ENCODE measurements around the gene PIGZ. TPM values are rescaled to one million over a fixed set of nuclear protein-coding genes. Genes with fewer than 3 reads are reported as not detected.

PIGZ gene
- total and polyA plus RNA-seq, 12 donors = 0.39 to 4.0 (median 2.1) TPM

DNA sequence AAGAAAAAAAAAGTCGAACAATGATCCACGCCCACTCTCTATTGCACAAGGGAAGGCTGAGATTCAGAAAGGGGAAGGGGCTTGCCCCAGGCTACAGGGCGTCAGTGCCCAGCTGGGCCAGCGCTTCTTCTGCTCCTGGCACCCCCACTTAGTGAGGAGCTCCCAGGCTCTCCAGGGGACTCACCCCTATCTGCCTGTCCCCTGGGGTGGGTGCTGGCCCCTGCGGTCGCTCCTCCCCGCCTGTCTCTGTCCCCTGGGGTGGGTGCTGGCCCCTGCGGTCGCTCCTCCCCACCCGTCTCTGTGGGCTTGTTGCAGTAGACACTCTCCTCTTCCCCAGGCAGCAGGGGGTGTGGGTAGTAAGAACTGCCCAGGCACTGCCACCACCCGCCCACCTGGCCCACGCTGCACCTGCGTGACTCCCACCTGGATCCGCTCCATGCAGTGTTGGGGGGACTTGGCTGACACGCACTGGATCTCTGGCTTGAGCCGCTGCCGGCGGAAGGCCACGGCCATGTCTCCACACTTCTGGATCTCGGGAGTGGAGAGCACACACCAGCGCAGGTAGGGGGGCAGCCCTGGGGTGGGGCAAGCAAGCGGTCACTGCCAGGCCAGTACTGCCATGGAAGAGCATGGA lies 46.4 kb upstream of the PIGZ start:
- Histone ChIP-seq H3K9me3 (replicated peaks in 1 of 3) (no peaks in the 10 kb centered on the region), H3K4me1 (replicated peaks in 1 of 2) (no peaks in the 10 kb centered on the region), H3K27ac (no peak overlapping the region), H3K4me3 (no peak overlapping the region), H3K27me3 (peaks cover 7% of the 10 kb centered on the region), H3K36me3 (replicated peaks in 1 of 2) (no peaks in the 10 kb centered on the region)
- no peak for DNase-seq
- WGBS, 4 donors = 84 to 94% (median 91%) methylated on average over 14 to 22 of the region's 22 CpGs
- TF ChIP-seq, protein P1, sequence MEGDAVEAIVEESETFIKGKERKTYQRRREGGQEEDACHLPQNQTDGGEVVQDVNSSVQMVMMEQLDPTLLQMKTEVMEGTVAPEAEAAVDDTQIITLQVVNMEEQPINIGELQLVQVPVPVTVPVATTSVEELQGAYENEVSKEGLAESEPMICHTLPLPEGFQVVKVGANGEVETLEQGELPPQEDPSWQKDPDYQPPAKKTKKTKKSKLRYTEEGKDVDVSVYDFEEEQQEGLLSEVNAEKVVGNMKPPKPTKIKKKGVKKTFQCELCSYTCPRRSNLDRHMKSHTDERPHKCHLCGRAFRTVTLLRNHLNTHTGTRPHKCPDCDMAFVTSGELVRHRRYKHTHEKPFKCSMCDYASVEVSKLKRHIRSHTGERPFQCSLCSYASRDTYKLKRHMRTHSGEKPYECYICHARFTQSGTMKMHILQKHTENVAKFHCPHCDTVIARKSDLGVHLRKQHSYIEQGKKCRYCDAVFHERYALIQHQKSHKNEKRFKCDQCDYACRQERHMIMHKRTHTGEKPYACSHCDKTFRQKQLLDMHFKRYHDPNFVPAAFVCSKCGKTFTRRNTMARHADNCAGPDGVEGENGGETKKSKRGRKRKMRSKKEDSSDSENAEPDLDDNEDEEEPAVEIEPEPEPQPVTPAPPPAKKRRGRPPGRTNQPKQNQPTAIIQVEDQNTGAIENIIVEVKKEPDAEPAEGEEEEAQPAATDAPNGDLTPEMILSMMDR (IDR thresholded peaks at IDR 0.05) = no peak
- TF ChIP-seq POLR2A (IDR thresholded peaks at IDR 0.05) = no peak
- intact Hi-C loops (cut with DNase I) = no loop called here

DNA sequence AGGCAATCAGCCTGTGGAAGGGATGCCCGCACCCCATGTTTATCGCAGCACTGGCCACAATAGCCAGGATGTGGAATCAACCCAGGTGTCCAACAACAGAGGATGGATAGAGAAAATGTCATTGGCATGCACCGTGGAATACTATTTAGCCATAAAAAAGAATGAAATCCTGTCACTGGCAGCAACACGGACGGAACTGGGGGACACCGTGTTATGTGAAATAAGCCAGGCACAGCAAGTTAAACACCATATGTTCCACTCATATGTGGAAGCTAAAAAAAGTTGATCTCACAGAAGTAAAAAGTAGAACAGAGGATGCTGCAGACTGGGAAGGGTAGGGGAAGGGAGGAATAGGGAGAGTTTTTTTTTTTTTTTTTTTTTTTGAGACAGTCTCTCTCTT lies 45.4 kb upstream of the PIGZ start:
- DNase-seq = no peak
- no peak for TF ChIP-seq POLR2A (IDR thresholded peaks at IDR 0.05)
- TF ChIP-seq, protein P1 (IDR thresholded peaks at IDR 0.05) = no peak
- intact Hi-C loops (cut with DNase I) = no loop called here
- no peak overlapping the region for H3K4me3 ChIP-seq
- H3K9me3 ChIP-seq (replicated peaks in 1 of 3) = no peaks in the 10 kb centered on the region
- H3K4me1 ChIP-seq (replicated peaks in 1 of 2) = no peaks in the 10 kb centered on the region
- WGBS, 4 donors = 91 to 97% (median 95%) methylated on average over 6 of the region's 6 CpGs
- peaks cover 7% of the 10 kb centered on the region for H3K27me3 ChIP-seq
- H3K27ac ChIP-seq = no peak overlapping the region
- no peaks in the 10 kb centered on the region for H3K36me3 ChIP-seq (replicated peaks in 1 of 2)

DNA sequence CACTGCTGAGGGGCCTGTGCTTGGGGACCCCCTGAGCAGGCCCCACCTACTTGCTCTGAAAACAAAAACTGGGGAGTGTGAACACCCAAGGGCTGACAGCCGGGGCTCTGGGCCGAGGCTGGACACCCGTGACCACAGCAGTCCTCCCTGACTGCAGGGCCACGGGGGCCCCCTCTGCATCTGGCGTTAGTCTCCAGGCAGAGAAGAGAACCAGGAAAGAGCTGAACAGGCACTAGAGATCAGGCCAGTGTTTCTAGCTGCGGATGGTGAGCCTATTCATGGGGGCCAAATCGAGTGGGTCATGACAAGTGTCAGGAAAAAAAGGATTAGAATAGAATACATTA lies 43.9 kb upstream of the PIGZ start:
- peaks cover 7% of the 10 kb centered on the region for H3K27me3 ChIP-seq
- no peak for DNase-seq
- no peak overlapping the region for H3K27ac ChIP-seq
- 77 to 84% (median 79%) methylated on average over 7 of the region's 7 CpGs for WGBS, 4 donors
- no peaks in the 10 kb centered on the region for H3K36me3 ChIP-seq (replicated peaks in 1 of 2)
- H3K4me3 ChIP-seq = no peak overlapping the region
- TF ChIP-seq POLR2A (IDR thresholded peaks at IDR 0.05) = no peak
- TF ChIP-seq, protein P1 (IDR thresholded peaks at IDR 0.05) = no peak
- no peaks in the 10 kb centered on the region for H3K9me3 ChIP-seq (replicated peaks in 1 of 3)
- H3K4me1 ChIP-seq (replicated peaks in 1 of 2) = no peaks in the 10 kb centered on the region
- intact Hi-C loops (cut with DNase I) = no loop called here

DNA sequence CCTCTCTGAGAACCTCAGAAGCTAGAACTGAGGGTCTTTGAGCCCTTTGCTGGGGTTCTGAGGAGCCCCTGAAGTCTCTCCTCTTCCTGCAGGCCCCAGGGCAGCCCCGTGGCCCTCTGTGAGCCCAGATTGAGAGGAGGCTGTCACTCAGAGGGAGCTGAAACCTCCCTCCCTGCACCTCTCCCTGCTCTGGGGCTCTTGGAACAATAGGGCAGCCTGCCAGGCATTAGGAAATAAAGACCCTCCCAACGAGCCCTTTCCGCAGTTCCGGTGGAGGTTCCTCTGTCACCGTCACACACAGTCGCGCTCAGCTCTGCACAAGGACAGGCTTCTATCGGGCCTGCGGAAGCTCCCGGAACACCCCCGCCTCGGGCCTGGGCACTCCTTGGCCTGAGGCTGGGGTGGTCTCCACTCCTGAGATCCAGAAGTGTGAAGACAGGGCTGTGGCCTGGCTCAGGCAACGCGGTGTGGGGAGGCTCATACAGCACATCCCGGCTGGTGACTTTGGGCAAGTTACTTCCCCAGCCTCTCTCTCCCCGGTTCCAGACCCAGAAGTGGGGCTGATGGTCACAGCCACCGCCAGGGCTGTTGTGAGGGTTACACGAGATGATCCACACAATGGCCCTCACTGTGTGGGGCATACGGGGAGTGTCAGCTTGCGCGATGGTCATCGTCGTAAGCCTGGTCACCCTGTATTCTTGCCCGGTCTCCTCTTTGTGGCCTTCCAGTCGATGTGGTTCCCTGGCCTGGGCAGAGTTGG lies 43.3 kb upstream of the PIGZ start:
- TF ChIP-seq, protein P1 (IDR thresholded peaks at IDR 0.05) = no peak
- TF ChIP-seq POLR2A (IDR thresholded peaks at IDR 0.05) = no peak
- WGBS, 4 donors = 88 to 97% (median 91%) methylated on average over 11 to 25 of the region's 25 CpGs
- intact Hi-C loops (cut with DNase I) = no loop called here
- H3K9me3 ChIP-seq (replicated peaks in 1 of 3) = no peaks in the 10 kb centered on the region
- no peaks in the 10 kb centered on the region for H3K4me1 ChIP-seq (replicated peaks in 1 of 2)
- no peaks in the 10 kb centered on the region for H3K36me3 ChIP-seq (replicated peaks in 1 of 2)
- no peak for DNase-seq
- H3K27me3 ChIP-seq = peaks cover 7% of the 10 kb centered on the region
- H3K27ac ChIP-seq = no peak overlapping the region
- H3K4me3 ChIP-seq = no peak overlapping the region
